Peyer's patch (tissue), 4 donors: ENCODE data around the gene PDPK1. TPM values are rescaled to one million over a fixed set of nuclear protein-coding genes. Genes with fewer than 3 reads are reported as not detected.

Source experiments
- DNase-seq, 3 donors: peaks; one replicate each; pipeline ENCODE4 v3.0.0-alpha.2; 2017 to 2019
- H3K27ac ChIP-seq, 4 donors: fragments of 200-600 bp; sonication (generic); one replicate each; pipeline ENCODE4 v1.5.1; 2016 to 2019
- H3K27me3 ChIP-seq, 2 donors: fragments of 200-600 bp; sonication (generic); one replicate each; pipeline ENCODE4 v1.5.1; 2019
- H3K36me3 ChIP-seq, 3 donors: fragments of 200-600 bp; sonication (generic); one replicate each; pipeline ENCODE4 v1.5.1; 2016 to 2019
- H3K4me1 ChIP-seq, 4 donors: fragments of 200-600 bp; sonication (generic); one replicate each; pipeline ENCODE4 v1.5.1; 2016 to 2019
- H3K4me3 ChIP-seq, 4 donors: fragments of 200-600 bp; sonication (generic); 1 replicate in 3 of 4; 2 replicates in 1 of 4; pipeline ENCODE4 v1.5.1; 2016 to 2019; ENCODE audit warnings: mild to moderate bottlenecking in 1 of 4
- H3K9me3 ChIP-seq, 4 donors: fragments of 200-600 bp; sonication (generic); one replicate each; pipeline ENCODE4 v1.5.1; 2016 to 2019; ENCODE audit warnings: mild to moderate bottlenecking in 1 of 4
- CTCF ChIP-seq, 6 experiments: fragments of 450-650 bp in 4 of 6; fragments of 200-600 bp in 2 of 6; sonication (generic) in 1 of 6; IDR thresholded peaks; one replicate each; pipeline ENCODE4 v1.5.1; 2017 to 2019; ENCODE audit warnings: antibody characterized with exemption in 6 of 6, mild to moderate bottlenecking in 3 of 6, moderate library complexity in 1 of 6
- POLR2A ChIP-seq, 2 donors: fragments of 450-650 bp; IDR thresholded peaks; one replicate each; pipeline ENCODE4 v1.5.1; 2017; ENCODE audit warnings: antibody characterized with exemption in 2 of 2, mild to moderate bottlenecking in 2 of 2, moderate library complexity in 2 of 2
- total RNA-seq, 4 donors: library from RNA; depleted of rRNA; stranded (reverse); fragments of >200 nt; gene quantifications; one replicate each; pipeline ENCODE4 v1.1.0, GENCODE V29; 2016

PDPK1 gene
- total RNA-seq, 4 donors from 2014 or later: 38.8 to 128 (median 85.1) TPM

DNA sequence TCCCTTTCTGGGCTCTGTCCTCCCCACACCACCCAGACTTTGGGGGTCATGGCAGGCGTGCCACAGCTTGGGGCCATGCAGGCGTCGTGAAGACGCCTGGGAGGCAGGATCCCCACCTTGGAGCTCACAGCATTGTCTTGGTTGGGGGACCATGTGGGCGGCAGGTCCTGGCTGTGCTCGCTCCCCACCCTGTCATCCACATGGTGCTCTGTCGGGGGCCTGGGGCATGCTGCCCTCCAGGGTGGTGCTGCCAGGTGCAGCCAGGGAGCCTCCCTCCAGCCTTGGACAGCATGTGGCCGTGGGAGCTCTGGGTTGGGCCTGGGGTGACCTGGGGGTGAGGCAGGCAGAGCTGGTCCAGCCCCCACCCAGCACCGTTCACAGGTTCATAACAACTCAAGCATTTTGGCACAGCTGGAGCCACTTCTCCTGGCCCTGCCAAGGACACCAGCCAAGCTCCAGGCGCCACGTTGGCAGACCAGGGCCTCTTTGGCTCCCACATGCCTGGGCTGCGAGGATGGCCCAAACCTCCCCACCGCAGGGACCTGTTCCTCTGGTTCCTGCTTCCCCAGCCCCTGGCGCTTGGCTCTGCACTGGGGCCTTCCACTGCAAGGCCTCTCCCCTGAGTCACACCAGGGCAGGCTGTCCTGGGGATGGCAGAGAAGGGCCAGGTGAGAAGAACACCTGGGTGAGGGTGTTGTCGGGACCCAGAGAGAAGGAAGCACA lies 39.1 kb upstream of the PDPK1 start:
- Histone ChIP-seq H3K36me3 (peaks cover 0 to 11% (median 0%) of the 10 kb centered on the region in 3 donors), H3K4me3 (no peak overlapping the region), H3K27me3 (no peaks in the 10 kb centered on the region), H3K27ac (no peak overlapping the region), H3K4me1 (peaks cover 0 to 11% (median 2%) of the 10 kb centered on the region in 4 donors), H3K9me3 (no peaks in the 10 kb centered on the region)
- DNase-seq: no peak
- no peak for TF ChIP-seq POLR2A (IDR thresholded peaks at IDR 0.05)
- TF ChIP-seq CTCF (IDR thresholded peaks at IDR 0.05): no peak

- no peaks in the 10 kb centered on the region for H3K9me3 ChIP-seq
- H3K27me3 ChIP-seq: no peaks in the 10 kb centered on the region
- H3K36me3 ChIP-seq: peaks cover 0 to 11% (median 0%) of the 10 kb centered on the region in 3 donors
- no peak overlapping the region for H3K4me3 ChIP-seq
- H3K27ac ChIP-seq: no peak overlapping the region
- no peak for DNase-seq
- H3K4me1 ChIP-seq: peaks cover 0 to 11% (median 2%) of the 10 kb centered on the region in 4 donors
- TF ChIP-seq POLR2A (IDR thresholded peaks at IDR 0.05): no peak
These were observed 38.4 kb upstream of the PDPK1 start for GRCh38 chr16:2499454-2499853.

GRCh38 chr16:2499890-2500429 lies 37.9 kb upstream of the PDPK1 start:
- Histone ChIP-seq H3K9me3 (no peaks in the 10 kb centered on the region), H3K4me3 (no peak overlapping the region), H3K4me1 (peaks cover 0 to 11% (median 2%) of the 10 kb centered on the region in 4 donors), H3K36me3 (peaks cover 0 to 11% (median 0%) of the 10 kb centered on the region in 3 donors), H3K27ac (no peak overlapping the region), H3K27me3 (no peaks in the 10 kb centered on the region)
- DNase-seq: no peak
- no peak for TF ChIP-seq CTCF (IDR thresholded peaks at IDR 0.05)
- TF ChIP-seq POLR2A (IDR thresholded peaks at IDR 0.05): no peak

GRCh38 chr16:2500430-2500917 lies 37.3 kb upstream of the PDPK1 start:
- Histone ChIP-seq H3K4me1 (peaks cover 0 to 11% (median 2%) of the 10 kb centered on the region in 4 donors), H3K9me3 (no peaks in the 10 kb centered on the region), H3K4me3 (no peak overlapping the region), H3K27ac (no peak overlapping the region), H3K27me3 (no peaks in the 10 kb centered on the region), H3K36me3 (peaks cover 0 to 11% (median 0%) of the 10 kb centered on the region in 3 donors)
- TF ChIP-seq CTCF (IDR thresholded peaks at IDR 0.05) (no peak), POLR2A (IDR thresholded peaks at IDR 0.05) (no peak)
- no peak for DNase-seq

GRCh38 chr16:2500918-2501750 lies 36.7 kb upstream of the PDPK1 start:
- H3K27me3 ChIP-seq: no peaks in the 10 kb centered on the region
- peaks cover 0 to 10% (median 0%) of the 10 kb centered on the region in 3 donors for H3K36me3 ChIP-seq
- no peaks in the 10 kb centered on the region for H3K9me3 ChIP-seq
- DNase-seq: peak; percentile 71 to 90 (median 89)
- peaks cover 0 to 11% (median 2%) of the 10 kb centered on the region in 4 donors for H3K4me1 ChIP-seq
- H3K4me3 ChIP-seq: peak overlapping the region in 1 of 4 donors; percentile 40
- H3K27ac ChIP-seq: peak overlapping the region in 2 of 4 donors; percentile 28 to 34
- peak; percentile 92 to 98 (median 96) for TF ChIP-seq CTCF (IDR thresholded peaks at IDR 0.05)
- peak in 1 of 2 donors; percentile 6 for TF ChIP-seq POLR2A (IDR thresholded peaks at IDR 0.05)
